Adrenal gland (tissue), 5 donors: Measurements from ENCODE around the gene MLLT6.

Experiments
- CTCF ChIP-seq, 6 experiments: fragments of 450-650 bp in 4 of 6; fragments of 200-600 bp in 2 of 6; sonication (generic) in 1 of 6; IDR thresholded peaks; 1 replicate in 5 of 6; 2 replicates in 1 of 6; pipeline versions ENCODE4 v1.5.1 to v1.8.0; 2016 to 2021; ENCODE audit warnings: antibody characterized with exemption in 6 of 6, mild to moderate bottlenecking in 2 of 6, moderate library complexity in 1 of 6
- POLR2A ChIP-seq, 2 donors: fragments of 450-650 bp; IDR thresholded peaks; one replicate each; pipeline ENCODE4 v1.6.1; 2017; ENCODE audit warnings: antibody characterized with exemption in 2 of 2, mild to moderate bottlenecking in 2 of 2, moderate library complexity in 1 of 2
- donor health status: DM: no; HTN: no; CAD: no.

- TF ChIP-seq CTCF (IDR thresholded peaks at IDR 0.05) (no peak), POLR2A (IDR thresholded peaks at IDR 0.05) (no peak)
Observed at GRCh38 chr17:38685491-38685890, 19.6 kb upstream of the MLLT6 start.
